HG03139 (cell line): ENCODE data around the gene SLC35G1.

Experiments
- ATAC-seq: cut with Tn5 transposase; IDR thresholded peaks from one replicate; pipeline ENCODE4 v1.9.1; 2021; ENCODE audit not compliant: unreplicated experiment

The SLC35G1 gene

GRCh38 chr10:93947524-93947923 lies 53.7 kb downstream of the SLC35G1 start:
- ATAC-seq: no peak

DNA sequence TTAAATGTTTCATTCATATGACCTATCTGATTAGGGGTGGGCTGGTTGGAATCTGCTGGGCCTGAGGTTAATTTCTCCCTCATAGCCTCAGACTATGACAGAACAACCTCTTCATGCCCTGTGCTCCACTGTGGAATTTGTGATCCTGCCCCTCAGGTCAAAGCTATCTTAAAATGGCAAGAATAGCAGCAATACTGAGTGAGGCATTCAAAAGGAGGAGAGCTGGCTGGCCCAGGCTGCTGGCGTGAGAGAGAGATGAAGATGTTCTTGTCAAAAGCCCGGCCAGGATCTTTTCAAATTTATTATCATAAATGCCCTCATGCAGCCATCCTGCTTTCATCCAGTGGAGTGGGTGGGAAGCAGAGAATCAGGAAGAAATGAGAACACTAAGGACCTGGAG lies 58.1 kb downstream of the SLC35G1 start:
- no peak for ATAC-seq
